Mucosa of descending colon (tissue), 3 donors: ENCODE measurements around the gene IKZF3. TPM values are rescaled to one million over a fixed set of nuclear protein-coding genes. Genes with fewer than 3 reads are reported as not detected.
"Not testable (repeated sequence)": the region's sequence is repeated elsewhere in the genome, so short reads cannot be mapped to it uniquely, and the experiment has no call there.

Experiments used
- ATAC-seq: fragments of 200-7000 bp; cut with Tn5 transposase; one replicate; pipeline ENCODE4 v1.9.1; 2020; ENCODE audit warnings: mild to moderate bottlenecking, moderate library complexity
- DNase-seq, 3 donors: peaks; one replicate each; pipeline ENCODE4 v3.0.0-alpha.2; 2020
- H3K36me3 ChIP-seq: fragments of 200-600 bp; one replicate; pipeline ENCODE4 v1.8.0; 2021; ENCODE audit warnings: low read depth, mild to moderate bottlenecking
- H3K4me1 ChIP-seq: fragments of 200-600 bp; one replicate; pipeline ENCODE4 v1.8.0; 2021; ENCODE audit warnings: low read depth, mild to moderate bottlenecking
- H3K4me3 ChIP-seq: fragments of 200-600 bp; one replicate; pipeline ENCODE4 v1.8.0; 2021; ENCODE audit warnings: mild to moderate bottlenecking
- H3K9me3 ChIP-seq: fragments of 200-600 bp; one replicate; pipeline ENCODE4 v1.8.0; 2021; ENCODE audit warnings: mild to moderate bottlenecking
- CTCF ChIP-seq: fragments of 200-600 bp; IDR thresholded peaks from one replicate; pipeline ENCODE4 v1.8.0; 2022; ENCODE audit warnings: antibody characterized with exemption, mild to moderate bottlenecking
- intact Hi-C, 2 donors: fragments of 100-400 bp; cut with DNase I in 1 of 2; cut with micrococcal nuclease in 1 of 2; formaldehyde crosslinking; loops; one replicate each; pipeline versions ENCODE4 v1.11.0 to v1.11.1; 2022; cut with DNase I, micrococcal nuclease
- total RNA-seq, 3 donors: library from RNA; stranded (reverse); fragmentation: NEBNext Ultra II Directional in 2 of 3; extraction: Animal tissue kit (Norgen Biotek cat#: 25700) in 2 of 3; gene quantifications; one replicate each; pipeline versions ENCODE4 v1.2.1 to v1.2.4, GENCODE V29; 2021 to 2023
- donor health status: DM: no; HTN: no; CAD: no; lungs with moderate emphysema.
- donor health status: DM: no; HTN: no; CAD: no.
- donor health status: DM: no; HTN: yes; CAD: no.

Gene IKZF3
- total RNA-seq, 3 donors from 2014 or later = 3.5 to 5.3 (median 4.6) TPM

GRCh38 chr17:39765766-39766165 is 98.3 kb downstream of the IKZF3 start:
- H3K4me3 ChIP-seq = no peak overlapping the region
- H3K4me1 ChIP-seq = no peaks in the 10 kb centered on the region
- DNase-seq (no peak), ATAC-seq (no peak)
- no peak for TF ChIP-seq CTCF
- no peaks in the 10 kb centered on the region for H3K9me3 ChIP-seq
- no peaks in the 10 kb centered on the region for H3K36me3 ChIP-seq
- intact Hi-C loops = no loop called here

GRCh38 chr17:39765175-39765574 is 98.9 kb downstream of the IKZF3 start:
- Histone ChIP-seq H3K9me3 (no peaks in the 10 kb centered on the region), H3K36me3 (no peaks in the 10 kb centered on the region), H3K4me1 (no peaks in the 10 kb centered on the region), H3K4me3 (no peak overlapping the region)
- intact Hi-C loops = no loop called here
- TF ChIP-seq CTCF = no peak
- ATAC-seq = no peak
- no peak for DNase-seq

DNA sequence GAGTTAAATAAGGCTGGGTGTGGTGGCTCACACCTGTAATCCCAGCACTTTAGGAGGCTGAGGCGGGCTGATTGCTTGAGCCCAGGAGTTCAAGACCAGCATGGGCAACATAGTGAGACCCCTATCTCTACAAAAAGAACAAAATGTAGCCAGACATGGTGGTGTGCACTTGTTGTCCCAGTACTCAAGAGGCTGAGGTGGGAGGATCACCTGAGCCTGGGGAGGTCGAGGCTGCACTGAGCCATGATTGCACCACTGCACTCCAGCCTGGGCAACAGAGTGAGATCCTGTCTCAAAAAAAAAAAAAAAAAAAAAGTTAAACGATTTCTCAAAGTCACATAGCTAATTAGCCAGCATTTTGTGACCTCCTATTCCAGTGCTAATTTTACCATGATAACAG is 99.9 kb downstream of the IKZF3 start:
- DNase-seq, ATAC-seq, intact Hi-C loops, H3K9me3 ChIP-seq, H3K4me3 ChIP-seq, H3K4me1 ChIP-seq, H3K36me3 ChIP-seq: not testable (repeated sequence)

DNA sequence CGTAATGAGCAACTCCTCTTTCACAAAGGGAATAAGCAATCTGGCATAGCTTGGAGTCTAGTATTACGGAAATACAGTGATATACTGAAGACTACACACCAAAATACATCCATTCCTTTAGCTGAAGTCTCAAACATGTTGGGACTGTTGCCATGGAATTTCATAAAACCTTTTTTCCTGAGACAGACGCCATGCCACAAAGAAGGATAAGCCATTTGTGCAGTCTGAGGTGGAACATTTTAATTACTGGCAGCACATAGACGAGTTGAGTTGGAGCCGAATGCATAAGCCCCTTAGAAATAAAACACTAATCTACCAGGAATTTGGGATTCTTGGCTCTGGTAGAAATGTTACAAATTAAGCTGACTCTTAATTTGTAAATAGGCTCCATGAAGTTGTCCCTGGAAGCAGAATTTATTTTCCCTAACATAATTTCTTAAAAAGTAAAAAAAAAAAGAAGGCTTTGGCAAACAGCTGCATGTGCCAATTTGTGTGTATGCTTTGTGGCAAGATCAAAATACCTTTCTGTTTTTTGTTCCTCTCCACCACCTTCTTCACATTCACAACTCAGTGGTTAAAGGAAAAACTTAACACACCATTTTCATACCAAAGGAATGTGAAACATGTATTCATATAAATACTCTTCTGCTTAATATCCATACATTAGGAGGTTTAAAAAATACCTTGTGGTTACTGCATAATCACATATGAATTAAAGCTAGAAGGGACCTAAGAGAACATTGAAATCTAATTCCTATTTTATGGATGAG is 100.9 kb downstream of the IKZF3 start:
- Histone ChIP-seq H3K4me3 (no peak overlapping the region), H3K36me3 (no peaks in the 10 kb centered on the region), H3K4me1 (no peaks in the 10 kb centered on the region), H3K9me3 (no peaks in the 10 kb centered on the region)
- DNase-seq = no peak
- ATAC-seq = no peak
- intact Hi-C loops = no loop called here
- TF ChIP-seq CTCF = no peak

DNA sequence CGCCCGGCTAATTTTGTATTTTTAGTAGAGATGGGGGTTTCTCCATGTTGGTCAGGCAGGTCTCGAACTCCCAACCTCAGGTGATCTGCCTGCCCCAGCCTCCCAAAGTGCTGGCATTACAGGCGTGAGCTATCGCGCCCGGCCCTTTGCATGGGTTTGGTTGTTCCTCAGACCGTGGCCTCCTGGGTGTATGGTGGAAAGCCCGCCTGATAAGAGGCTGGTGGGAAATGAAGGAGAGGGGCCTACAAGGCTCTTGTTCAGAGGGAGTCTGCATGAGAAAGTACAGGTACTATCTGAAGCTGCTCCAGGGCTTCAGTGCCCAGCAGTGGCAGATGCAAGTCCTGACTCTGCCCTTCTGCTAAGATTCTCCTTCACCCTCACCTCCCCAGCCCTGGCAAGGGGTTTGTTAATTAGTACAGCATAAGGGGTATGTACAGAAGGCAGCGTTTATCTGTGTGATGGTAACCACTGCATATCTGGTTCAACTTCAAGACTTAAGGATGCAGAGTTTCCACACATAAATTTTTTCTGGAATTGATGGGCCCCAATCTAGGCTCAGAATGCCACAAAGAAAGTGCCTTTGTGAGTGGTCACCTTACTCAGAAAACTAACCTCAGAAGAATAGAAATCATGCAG is 102.1 kb downstream of the IKZF3 start:
- Histone ChIP-seq H3K4me1 (no peaks in the 10 kb centered on the region), H3K36me3 (no peaks in the 10 kb centered on the region), H3K4me3 (no peak overlapping the region), H3K9me3 (no peaks in the 10 kb centered on the region)
- TF ChIP-seq CTCF = no peak
- ATAC-seq (no peak), DNase-seq (no peak)
- intact Hi-C loops = no loop called here

DNA sequence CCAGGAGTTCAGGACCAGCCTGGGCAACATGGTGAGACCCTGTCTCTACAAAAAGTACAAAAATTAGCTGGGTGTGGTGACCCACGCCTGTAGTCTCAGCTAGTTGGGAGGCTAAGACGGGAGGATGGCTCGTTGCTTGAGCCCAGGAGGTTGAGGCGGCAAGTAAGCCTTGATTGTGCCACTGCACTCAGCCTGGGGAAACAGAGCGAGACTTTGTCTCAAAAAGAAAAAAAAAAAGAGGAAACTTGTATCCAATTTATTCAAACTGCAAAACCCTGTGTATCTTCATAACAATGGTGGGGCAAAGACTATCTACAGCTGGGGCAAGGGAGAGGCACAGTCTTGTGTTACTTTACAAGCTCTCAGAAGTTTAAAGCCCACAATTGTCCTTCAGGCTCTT is 104.9 kb downstream of the IKZF3 start:
- DNase-seq = no peak
- Histone ChIP-seq H3K36me3 (no peaks in the 10 kb centered on the region), H3K4me1 (peaks cover 5% of the 10 kb centered on the region), H3K4me3 (no peak overlapping the region), H3K9me3 (no peaks in the 10 kb centered on the region)
- no peak for ATAC-seq
- no peak for TF ChIP-seq CTCF
- intact Hi-C loops = loop anchor here in 1 of 2 donors (10.0 kb wide), 1 partner anchor 134 kb away; the partner anchor contains the start of gene PPP1R1B
